ENCODE data around the gene ART4. TPM values are rescaled to one million over a fixed set of nuclear protein-coding genes. Genes with fewer than 3 reads are reported as not detected.

Gene ART4
- total RNA-seq, 1 experiment from 2014 or later: not detected

DNA sequence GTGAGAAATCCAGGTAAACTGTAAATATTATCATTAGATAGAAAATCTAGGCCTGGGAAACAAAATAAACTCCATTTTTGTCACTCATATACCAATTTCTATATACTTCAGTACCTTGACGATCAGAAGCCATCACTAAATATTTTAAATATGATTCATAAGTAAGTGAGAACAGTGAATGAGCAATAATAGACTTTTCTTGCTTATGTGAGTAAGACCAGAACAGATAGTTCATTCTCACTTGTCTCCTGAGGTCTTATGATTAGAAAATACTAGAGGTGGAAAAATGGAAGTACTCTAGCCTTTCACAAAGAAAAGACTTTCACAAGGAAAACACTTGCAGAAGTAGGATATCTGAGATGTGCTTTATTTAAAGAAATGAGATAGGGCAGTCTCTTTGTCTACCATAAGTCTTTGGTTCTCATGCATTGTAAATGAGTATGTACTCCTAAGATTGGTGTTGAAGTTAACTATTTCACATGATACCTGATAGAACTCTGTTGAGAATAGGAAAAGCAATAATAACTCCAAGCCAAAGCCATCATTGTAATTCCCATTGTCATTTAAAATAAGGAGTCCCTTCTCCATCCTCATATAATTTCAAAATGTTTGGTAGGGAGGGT, 19.2 kb downstream of the ART4 start:
- POLR2A ChIA-PET: no interaction called here
- ATAC-seq: no peak
- no peaks in the 10 kb centered on the region for H3K27me3 Mint-ChIP-seq (ENCODE audit: low read depth)

DNA sequence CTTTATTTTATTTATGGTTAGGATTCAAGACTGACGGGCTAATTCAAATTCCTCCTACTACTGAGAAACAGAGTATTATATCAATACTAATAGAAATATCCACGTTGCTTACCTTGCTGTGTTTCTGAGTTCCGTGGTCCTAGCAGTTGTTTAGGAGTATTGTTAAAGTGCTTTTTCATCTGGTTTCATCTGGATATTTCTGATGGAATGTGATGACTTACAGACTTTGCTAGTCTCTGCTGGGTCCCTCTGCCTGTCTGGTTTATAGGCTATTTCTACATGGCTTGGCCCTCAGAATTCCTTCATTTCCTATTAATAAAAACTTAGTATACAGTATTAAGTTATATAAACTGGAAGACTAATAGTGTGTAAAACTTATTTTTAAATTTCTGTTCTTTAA, 29.3 kb downstream of the ART4 start, which contains the start of gene SMCO3:
Gene SMCO3 (minus strand): TSS at position 169 of the 400 bp plus-strand sequence. CDS start 7,502 bp downstream, outside the sequence.
- Mint-ChIP-seq H3K36me3 (no peaks in the 10 kb centered on the region), H3K27me3 (ENCODE audit: low read depth) (no peaks in the 10 kb centered on the region; the same call in 1 of the 2 replicates), H3K27ac (no peak within 1 kb of the TSS), H3K9me3 (no peaks in the 10 kb centered on the region), H3K4me1 (no peaks in the 10 kb centered on the region), H3K4me3 (no peak within 1 kb of the TSS)
- no peak for ATAC-seq
- ChIA-PET POLR2A (no interaction called here), CTCF (no interaction called here)
- no peak for DNase-seq (ENCODE audit: low spot score)
- no peak for TF ChIP-seq FOXP1 (CRISPR knock-in tag; IDR thresholded peaks at IDR 0.05; ENCODE audit: borderline replicate concordance)
- TF ChIP-seq, protein P1, sequence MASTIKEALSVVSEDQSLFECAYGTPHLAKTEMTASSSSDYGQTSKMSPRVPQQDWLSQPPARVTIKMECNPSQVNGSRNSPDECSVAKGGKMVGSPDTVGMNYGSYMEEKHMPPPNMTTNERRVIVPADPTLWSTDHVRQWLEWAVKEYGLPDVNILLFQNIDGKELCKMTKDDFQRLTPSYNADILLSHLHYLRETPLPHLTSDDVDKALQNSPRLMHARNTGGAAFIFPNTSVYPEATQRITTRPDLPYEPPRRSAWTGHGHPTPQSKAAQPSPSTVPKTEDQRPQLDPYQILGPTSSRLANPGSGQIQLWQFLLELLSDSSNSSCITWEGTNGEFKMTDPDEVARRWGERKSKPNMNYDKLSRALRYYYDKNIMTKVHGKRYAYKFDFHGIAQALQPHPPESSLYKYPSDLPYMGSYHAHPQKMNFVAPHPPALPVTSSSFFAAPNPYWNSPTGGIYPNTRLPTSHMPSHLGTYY (CRISPR knock-in tag; IDR thresholded peaks at IDR 0.05): no peak
- no peak for TF ChIP-seq FOXK1 (CRISPR knock-in tag; IDR thresholded peaks at IDR 0.05)
- TF ChIP-seq ZNF263 (CRISPR knock-in tag; IDR thresholded peaks at IDR 0.05; ENCODE audit: low read depth): no peak
- no peak for TF ChIP-seq RELA (CRISPR knock-in tag; IDR thresholded peaks at IDR 0.05; ENCODE audit: borderline replicate concordance)
- TF ChIP-seq, protein P2, sequence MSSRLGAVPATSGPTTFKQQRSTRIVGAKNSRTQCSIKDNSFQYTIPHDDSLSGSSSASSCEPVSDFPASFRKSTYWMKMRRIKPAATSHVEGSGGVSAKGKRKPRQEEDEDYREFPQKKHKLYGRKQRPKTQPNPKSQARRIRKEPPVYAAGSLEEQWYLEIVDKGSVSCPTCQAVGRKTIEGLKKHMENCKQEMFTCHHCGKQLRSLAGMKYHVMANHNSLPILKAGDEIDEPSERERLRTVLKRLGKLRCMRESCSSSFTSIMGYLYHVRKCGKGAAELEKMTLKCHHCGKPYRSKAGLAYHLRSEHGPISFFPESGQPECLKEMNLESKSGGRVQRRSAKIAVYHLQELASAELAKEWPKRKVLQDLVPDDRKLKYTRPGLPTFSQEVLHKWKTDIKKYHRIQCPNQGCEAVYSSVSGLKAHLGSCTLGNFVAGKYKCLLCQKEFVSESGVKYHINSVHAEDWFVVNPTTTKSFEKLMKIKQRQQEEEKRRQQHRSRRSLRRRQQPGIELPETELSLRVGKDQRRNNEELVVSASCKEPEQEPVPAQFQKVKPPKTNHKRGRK (CRISPR knock-in tag; IDR thresholded peaks at IDR 0.05; ENCODE audit: borderline replicate concordance): no peak
- TF ChIP-seq, protein P3, sequence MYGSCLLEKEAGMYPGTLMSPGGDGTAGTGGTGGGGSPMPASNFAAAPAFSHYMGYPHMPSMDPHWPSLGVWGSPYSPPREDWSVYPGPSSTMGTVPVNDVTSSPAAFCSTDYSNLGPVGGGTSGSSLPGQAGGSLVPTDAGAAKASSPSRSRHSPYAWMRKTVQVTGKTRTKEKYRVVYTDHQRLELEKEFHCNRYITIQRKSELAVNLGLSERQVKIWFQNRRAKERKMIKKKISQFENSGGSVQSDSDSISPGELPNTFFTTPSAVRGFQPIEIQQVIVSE (CRISPR knock-in tag; IDR thresholded peaks at IDR 0.05; ENCODE audit: borderline replicate concordance): no peak
- TF ChIP-seq, protein P4, sequence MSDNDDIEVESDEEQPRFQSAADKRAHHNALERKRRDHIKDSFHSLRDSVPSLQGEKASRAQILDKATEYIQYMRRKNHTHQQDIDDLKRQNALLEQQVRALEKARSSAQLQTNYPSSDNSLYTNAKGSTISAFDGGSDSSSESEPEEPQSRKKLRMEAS (CRISPR knock-in tag; IDR thresholded peaks at IDR 0.05): no peak
- no peak for TF ChIP-seq ZNF317 (CRISPR knock-in tag; IDR thresholded peaks at IDR 0.05; ENCODE audit: borderline replicate concordance, low read depth)

More for the DNA sequence above, 19.2 kb downstream of the ART4 start:
- Mint-ChIP-seq H3K4me3 (no peak overlapping the region), H3K27ac (no peak overlapping the region), H3K36me3 (no peaks in the 10 kb centered on the region), H3K9me3 (peaks cover 4% of the 10 kb centered on the region; the same call in 1 of the 2 replicates), H3K4me1 (peaks cover 9% of the 10 kb centered on the region)
- CTCF ChIA-PET: no interaction called here
- no peak for DNase-seq (ENCODE audit: low spot score)
- no peak for TF ChIP-seq FOXJ3 (CRISPR knock-in tag; IDR thresholded peaks at IDR 0.05; ENCODE audit: borderline replicate concordance)

DNA sequence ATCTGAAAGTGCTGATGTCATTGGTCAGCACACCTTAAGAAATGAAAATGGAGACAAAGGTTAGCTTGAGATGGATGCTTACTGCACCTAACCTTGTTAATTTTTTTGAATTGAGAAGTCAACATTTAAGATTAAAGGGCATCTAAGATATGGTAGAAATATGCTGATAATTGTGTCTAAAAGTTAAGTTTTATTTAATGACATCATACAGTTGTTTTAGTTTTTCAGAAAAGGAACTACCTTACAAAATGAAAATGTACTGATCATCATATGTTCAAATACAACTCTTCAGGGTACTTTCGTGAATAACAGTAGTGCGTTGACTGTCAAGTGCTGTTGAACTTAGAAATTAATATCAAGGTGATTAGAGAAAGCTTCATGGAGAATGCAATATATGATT, 31.8 kb downstream of the ART4 start:
- no peak overlapping the region for H3K4me3 Mint-ChIP-seq
- no peak for DNase-seq (ENCODE audit: low spot score)
- ChIA-PET POLR2A (interaction anchor here (1.0 kb wide), 1 partner anchor 9 kb away, joined by 4 read pairs; the partner anchor contains the start of gene WBP11), CTCF (interaction anchor here (1.0 to 3.4 kb wide), 14 partner anchors 10 to 410 kb away, joined by 3 to 44 read pairs (median 5); partner anchors contain the start of gene RERG)
- H3K36me3 Mint-ChIP-seq: no peaks in the 10 kb centered on the region
- TF ChIP-seq, protein P5, sequence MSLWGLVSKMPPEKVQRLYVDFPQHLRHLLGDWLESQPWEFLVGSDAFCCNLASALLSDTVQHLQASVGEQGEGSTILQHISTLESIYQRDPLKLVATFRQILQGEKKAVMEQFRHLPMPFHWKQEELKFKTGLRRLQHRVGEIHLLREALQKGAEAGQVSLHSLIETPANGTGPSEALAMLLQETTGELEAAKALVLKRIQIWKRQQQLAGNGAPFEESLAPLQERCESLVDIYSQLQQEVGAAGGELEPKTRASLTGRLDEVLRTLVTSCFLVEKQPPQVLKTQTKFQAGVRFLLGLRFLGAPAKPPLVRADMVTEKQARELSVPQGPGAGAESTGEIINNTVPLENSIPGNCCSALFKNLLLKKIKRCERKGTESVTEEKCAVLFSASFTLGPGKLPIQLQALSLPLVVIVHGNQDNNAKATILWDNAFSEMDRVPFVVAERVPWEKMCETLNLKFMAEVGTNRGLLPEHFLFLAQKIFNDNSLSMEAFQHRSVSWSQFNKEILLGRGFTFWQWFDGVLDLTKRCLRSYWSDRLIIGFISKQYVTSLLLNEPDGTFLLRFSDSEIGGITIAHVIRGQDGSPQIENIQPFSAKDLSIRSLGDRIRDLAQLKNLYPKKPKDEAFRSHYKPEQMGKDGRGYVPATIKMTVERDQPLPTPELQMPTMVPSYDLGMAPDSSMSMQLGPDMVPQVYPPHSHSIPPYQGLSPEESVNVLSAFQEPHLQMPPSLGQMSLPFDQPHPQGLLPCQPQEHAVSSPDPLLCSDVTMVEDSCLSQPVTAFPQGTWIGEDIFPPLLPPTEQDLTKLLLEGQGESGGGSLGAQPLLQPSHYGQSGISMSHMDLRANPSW (CRISPR knock-in tag; conservative IDR thresholded peaks at IDR 0.05; ENCODE audit: low read depth): no peak
- no peak for TF ChIP-seq ZNF121 (CRISPR knock-in tag; IDR thresholded peaks at IDR 0.05)
- no peak for TF ChIP-seq RELA (CRISPR knock-in tag; IDR thresholded peaks at IDR 0.05; ENCODE audit: borderline replicate concordance)
- no peak for TF ChIP-seq ETV6 (CRISPR knock-in tag; IDR thresholded peaks at IDR 0.05)
- TF ChIP-seq, protein P6, sequence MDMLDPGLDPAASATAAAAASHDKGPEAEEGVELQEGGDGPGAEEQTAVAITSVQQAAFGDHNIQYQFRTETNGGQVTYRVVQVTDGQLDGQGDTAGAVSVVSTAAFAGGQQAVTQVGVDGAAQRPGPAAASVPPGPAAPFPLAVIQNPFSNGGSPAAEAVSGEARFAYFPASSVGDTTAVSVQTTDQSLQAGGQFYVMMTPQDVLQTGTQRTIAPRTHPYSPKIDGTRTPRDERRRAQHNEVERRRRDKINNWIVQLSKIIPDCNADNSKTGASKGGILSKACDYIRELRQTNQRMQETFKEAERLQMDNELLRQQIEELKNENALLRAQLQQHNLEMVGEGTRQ (CRISPR knock-in tag; IDR thresholded peaks at IDR 0.05): no peak
- TF ChIP-seq NR1H2 (CRISPR knock-in tag; IDR thresholded peaks at IDR 0.05): no peak
- TF ChIP-seq, protein P7, sequence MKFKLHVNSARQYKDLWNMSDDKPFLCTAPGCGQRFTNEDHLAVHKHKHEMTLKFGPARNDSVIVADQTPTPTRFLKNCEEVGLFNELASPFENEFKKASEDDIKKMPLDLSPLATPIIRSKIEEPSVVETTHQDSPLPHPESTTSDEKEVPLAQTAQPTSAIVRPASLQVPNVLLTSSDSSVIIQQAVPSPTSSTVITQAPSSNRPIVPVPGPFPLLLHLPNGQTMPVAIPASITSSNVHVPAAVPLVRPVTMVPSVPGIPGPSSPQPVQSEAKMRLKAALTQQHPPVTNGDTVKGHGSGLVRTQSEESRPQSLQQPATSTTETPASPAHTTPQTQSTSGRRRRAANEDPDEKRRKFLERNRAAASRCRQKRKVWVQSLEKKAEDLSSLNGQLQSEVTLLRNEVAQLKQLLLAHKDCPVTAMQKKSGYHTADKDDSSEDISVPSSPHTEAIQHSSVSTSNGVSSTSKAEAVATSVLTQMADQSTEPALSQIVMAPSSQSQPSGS (CRISPR knock-in tag; IDR thresholded peaks at IDR 0.05; ENCODE audit: borderline replicate concordance, low read depth): no peak
- no peaks in the 10 kb centered on the region for H3K9me3 Mint-ChIP-seq
- no peaks in the 10 kb centered on the region for H3K27me3 Mint-ChIP-seq (ENCODE audit: low read depth)
- no peaks in the 10 kb centered on the region for H3K4me1 Mint-ChIP-seq
- ATAC-seq: no peak
- no peak overlapping the region for H3K27ac Mint-ChIP-seq
